A673 (cell line): ENCODE measurements around the gene ULBP1.

Experiments
- EZH2 ChIP-seq: fragments of 200-600 bp; sonication (generic); IDR thresholded peaks from 2 replicates; pipeline ENCODE4 v1.6.1; 2017; ENCODE audit warnings: borderline replicate concordance, low read depth, mild to moderate bottlenecking, mixed read lengths, antibody characterized with exemption, low read length; ENCODE audit not compliant: poor library complexity, severe bottlenecking
- TF ChIP-seq, protein P1 (sequence below): fragments of 300-800, 200-600 bp; sonication (generic); conservative IDR thresholded peaks from 2 replicates; pipeline ENCODE4 v1.5.1; 2017; ENCODE audit warnings: low read depth, mild to moderate bottlenecking, antibody characterized with exemption, low read length, moderate library complexity, mixed read lengths

DNA sequence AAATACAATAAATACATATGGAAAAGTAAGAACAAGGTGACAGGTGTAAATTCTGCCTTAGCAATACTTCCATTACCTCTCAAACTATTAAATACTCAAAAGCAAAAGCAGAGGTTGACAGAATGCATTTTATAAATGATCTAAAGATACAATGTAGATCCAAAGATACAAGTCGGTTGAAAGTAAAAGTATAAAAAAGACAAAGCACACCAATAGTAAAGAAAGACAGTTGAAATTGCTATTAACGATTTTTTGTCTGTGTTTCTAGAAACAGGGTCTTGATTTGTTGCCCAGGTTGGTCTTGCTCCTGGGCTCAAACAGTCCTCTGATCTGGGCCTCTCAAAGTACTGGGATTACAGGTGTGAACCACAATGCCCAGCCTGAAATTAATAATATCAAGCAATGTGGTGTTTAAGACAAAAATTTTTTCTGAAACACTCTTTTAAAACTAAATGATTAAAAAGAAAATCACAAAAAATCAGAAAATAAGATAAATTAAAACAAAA is 23.9 kb downstream of the ULBP1 start:
- TF ChIP-seq, protein P1, sequence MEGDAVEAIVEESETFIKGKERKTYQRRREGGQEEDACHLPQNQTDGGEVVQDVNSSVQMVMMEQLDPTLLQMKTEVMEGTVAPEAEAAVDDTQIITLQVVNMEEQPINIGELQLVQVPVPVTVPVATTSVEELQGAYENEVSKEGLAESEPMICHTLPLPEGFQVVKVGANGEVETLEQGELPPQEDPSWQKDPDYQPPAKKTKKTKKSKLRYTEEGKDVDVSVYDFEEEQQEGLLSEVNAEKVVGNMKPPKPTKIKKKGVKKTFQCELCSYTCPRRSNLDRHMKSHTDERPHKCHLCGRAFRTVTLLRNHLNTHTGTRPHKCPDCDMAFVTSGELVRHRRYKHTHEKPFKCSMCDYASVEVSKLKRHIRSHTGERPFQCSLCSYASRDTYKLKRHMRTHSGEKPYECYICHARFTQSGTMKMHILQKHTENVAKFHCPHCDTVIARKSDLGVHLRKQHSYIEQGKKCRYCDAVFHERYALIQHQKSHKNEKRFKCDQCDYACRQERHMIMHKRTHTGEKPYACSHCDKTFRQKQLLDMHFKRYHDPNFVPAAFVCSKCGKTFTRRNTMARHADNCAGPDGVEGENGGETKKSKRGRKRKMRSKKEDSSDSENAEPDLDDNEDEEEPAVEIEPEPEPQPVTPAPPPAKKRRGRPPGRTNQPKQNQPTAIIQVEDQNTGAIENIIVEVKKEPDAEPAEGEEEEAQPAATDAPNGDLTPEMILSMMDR, result no peak
- TF ChIP-seq EZH2, result no peak
